GM21515 (cell line): Measurements from ENCODE around the gene LRBA.

Source experiments
- ATAC-seq: cut with Tn5 transposase; IDR thresholded peaks from one replicate; pipeline ENCODE4 v1.9.1; 2021; ENCODE audit not compliant: unreplicated experiment

The LRBA gene

DNA sequence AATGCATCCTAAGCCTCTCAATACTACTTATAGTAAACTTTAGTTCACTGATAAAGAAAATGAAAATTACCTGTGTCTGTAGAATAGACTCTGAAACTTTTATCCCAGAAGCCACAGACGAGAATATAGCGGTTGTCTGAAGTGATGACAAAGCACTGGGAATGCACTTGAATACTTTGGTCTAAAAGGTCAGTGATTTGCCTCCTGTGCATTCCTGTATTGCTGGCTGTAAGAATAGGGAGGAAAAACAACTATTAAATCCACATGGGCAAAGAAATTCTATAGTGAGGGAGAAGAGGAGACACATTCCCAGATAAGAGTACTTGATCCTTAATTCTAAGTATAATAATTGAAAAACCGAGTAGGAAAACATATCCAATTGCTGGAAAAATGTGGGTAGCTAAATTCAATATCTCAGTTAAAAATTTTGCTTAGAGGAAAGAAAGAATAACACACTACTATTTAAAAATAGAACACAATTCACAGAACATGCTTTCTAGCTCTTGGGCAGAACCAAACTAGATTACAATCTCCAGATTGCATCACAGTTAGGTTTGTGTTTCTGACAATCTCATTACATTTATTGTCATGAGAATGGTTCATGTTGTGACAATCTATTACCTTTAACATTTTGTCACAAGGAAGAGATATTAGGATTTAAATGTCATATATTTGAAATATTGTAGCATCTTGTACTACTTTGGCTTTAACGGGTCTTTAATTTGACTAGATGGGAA is 704.8 kb downstream of the LRBA start:
- no peak for ATAC-seq

- no peak for ATAC-seq
Observed at GRCh38 chr4:150308824-150309472, 706.1 kb downstream of the LRBA start.

DNA sequence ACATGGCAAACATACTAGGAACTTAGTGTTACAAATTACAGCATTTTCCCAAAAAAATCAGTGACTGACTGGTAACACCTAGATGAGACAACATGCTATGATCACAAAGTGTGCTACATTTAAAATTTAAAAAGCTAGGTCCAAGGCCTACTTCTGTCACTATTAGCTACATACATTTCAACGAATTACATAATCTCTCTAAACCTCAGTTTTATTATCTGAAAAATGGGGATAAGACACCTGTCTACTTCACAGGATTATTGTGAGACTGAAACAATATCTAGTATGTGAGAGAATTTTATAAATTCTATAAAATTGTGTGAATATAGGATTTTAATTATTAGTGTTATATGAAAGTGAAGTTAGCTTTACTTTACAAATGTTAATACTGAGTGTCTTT is 708.4 kb downstream of the LRBA start:
- no peak for ATAC-seq

DNA sequence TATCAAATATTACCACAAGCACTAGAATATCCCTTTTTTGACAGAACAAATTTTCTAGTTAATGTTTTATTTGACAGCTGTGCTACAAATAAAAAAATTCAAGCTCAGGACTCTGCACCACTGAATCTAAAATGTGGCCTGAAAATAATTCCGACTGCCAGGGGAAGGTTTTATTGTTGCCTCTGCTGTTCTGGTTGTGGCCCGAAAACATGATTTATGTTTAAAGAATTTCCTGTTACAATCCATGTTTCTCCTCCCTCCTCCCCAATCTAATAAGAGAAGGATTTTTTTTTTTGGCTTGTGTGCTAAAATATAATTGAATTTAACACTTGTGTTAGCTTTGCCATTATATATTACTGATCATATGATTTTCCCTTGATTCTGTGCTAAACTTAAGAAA is 709.1 kb downstream of the LRBA start:
- no peak for ATAC-seq

DNA sequence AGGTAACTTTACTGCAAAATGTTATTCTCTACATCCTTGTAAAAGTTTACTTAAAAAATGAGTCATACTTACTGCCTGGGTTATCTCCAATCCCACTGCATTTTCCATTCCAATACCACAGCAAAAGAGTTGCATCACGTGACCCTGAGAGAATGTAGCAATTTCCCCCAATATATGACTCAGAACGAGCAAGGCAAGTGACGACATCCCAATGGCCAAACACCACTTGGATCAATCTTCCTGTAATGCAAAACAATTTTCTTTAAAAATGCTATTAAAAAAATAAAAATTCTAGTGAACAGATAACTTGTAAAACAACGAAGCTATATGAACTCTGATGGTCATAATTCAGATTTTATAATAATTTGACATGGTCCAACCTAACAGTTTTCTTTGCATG is 712.5 kb downstream of the LRBA start:
- ATAC-seq: no peak

GRCh38 chr4:150299816-150300215 is 715.3 kb downstream of the LRBA start:
- ATAC-seq: no peak

DNA sequence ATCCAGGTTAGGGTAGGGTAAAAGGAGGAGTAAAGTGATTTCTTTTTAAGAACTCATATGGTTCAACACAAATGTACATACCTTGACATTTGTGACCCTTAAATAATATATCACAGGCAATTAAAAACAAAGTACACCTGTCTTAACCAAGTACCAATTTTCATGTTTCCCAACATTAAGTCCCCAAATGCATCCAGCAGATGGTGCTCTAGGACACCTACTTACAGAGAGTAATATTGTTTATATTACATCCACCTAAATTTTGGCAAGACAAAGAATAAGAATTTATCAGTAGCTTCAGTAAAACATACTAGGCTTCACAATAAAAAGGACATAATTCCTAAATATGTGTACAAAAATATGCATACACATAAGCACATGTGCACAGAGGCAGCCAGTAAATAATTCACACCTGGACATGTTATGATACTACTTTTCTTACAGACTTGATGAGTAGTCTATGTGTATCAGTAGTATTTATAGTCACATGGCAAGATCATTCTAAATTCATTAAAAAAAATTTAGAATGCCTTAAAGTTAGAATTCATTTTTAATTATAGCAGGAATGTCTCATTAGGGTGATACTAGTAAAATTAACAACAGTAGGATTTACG is 717.1 kb downstream of the LRBA start:
- no peak for ATAC-seq

- ATAC-seq: no peak
Observed at GRCh38 chr4:150289881-150290280, 725.2 kb downstream of the LRBA start.

DNA sequence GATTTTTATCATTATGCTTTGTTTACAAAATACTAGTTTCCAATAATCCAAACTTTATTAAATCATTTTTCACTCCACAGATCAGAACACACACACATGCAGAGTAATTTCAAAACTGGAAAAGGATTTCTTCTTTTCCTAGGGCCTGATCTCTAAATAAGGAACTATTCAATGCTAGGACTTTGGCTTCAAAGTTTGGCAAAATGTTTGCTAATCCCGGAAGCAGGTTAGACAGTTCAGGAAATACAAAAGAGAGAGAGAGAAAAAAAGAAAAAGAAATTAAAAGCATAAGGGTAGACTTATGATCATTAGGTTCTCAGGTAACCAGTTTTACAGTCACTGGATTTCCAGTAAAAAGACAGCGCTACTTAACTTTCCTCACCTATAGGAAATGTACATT is 725.9 kb downstream of the LRBA start:
- no peak for ATAC-seq

DNA sequence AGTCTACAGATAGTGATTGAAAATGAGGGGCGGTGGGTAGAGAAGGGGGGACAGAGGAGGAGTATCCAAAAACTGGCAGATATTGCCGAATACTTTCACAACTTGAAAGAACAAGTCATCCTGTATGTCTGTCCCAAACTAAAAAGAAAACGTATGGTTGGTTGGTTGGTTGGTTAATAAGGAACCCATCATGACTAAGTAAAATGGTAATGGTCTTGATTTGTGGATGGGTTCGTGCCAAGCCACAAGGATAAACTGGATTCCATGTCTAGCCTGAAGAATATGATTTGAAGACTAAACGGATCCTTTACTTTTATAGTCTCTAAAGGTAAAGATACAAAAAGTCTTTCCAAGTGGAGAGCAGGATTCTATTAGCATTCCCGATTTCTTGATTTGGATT is 728.4 kb downstream of the LRBA start:
- ATAC-seq: no peak

DNA sequence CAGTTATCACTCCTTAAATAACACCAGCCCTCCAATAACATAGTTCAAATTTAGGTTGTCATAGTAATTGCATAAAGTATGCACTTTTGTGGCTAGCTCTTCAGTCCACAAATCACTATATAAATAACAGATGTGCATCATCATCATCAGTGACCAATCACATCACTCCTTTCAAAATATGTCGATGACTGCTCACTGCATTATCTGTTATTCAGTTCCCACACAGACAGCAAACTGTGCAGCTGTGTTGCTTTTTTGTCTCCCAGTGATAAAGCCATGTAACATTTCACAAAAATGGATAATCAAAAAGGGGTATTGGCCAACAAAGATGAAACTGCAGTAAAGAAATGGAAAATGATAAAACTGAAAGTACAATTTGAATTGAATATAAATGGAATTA is 731.4 kb downstream of the LRBA start:
- ATAC-seq: no peak

GRCh38 chr4:150280975-150281374 is 734.1 kb downstream of the LRBA start:
- ATAC-seq: no peak

GRCh38 chr4:150280081-150280895 is 734.8 kb downstream of the LRBA start:
- ATAC-seq: no peak

GRCh38 chr4:150278206-150278605 is 736.9 kb downstream of the LRBA start:
- ATAC-seq: no peak

- no peak for ATAC-seq
Observed at GRCh38 chr4:150268444-150268843, 746.6 kb downstream of the LRBA start.

- no peak for ATAC-seq
Observed at GRCh38 chr4:150265806-150266205, 749.3 kb downstream of the LRBA start.

DNA sequence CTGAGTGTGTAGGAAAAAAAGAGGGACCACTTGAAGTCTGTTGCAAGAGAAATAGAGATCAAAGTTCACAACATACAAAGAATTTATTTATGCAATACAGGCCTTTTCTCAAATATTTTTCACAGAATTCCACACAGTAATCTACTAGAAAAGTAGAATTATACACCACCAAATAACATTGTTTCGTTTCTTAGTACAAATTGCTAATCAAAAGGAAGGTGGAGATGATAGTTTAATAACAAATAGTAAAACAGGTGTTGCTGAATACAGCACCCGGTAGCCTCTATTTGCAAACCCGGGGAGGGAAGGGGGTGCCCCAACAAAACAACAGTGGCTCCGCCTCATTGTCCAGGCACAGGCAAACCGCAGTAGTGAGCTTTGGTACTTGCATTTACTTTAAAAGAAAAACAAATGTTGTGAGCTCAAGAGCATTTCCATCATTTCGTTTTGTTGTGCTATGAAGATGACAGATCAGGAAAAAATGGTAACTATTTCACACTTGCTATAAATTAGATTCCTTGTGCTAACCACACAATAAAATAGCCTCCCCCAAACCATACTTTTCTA is 750.4 kb downstream of the LRBA start:
- no peak for ATAC-seq

DNA sequence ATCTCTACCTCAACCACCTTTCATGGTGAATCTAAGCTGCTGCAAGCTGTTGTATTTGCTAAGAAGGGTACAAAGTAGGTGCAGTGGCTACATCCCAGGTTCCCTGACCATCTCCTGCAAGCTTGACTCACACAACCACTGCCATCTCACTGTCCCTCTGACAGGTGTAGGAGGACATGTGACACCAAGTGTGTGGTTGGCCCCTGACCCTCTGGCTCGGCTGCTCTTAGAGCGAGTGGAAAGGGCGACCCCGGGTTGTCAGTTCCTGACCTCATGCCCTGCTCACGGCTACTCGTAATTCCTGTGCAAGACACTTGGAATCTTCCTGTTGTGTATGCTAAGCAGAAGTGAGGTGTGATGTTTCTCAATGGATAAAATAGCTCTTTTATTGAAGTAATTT is 752.5 kb downstream of the LRBA start:
- ATAC-seq: no peak

GRCh38 chr4:150261571-150261970 is 753.5 kb downstream of the LRBA start:
- ATAC-seq: no peak

DNA sequence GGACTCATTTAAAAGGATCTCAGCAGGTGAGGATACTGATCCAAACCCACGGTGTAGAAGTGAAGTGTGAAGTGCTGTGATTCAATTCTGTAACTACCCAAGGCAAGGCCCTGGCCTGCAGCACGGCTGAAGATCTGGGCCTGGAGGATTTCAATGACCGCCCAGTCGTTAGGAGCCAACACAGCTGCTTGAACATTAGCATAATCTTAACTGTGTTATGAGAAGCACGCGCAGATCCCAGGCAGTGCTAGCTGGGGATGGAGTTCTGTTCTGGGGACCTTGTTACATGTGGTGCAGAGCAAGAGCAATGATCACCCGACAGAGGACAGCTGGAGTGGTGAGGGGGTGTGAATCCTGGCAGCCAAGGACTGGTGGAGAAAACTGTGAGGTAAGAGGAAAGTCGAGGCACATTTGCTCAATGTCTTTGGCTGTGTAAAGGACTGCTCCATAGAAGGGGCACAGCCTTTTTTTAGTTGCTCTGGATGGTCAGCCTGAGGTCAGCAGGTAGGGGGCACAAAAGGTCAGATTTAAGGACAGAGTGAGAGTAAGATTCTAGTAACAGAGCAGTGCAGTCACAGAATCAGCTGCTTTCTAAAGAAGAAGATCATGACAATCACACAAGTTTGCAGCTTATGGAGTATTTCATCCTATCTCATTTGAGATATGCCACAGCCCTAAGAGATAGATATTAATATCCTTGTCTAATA is 755.1 kb downstream of the LRBA start:
- ATAC-seq: no peak

- ATAC-seq: no peak
Observed at GRCh38 chr4:150258569-150258968, 756.5 kb downstream of the LRBA start.
